Choroid plexus epithelial cell (primary cell): ENCODE data around the gene TMEM108.

Source experiments
- DNase-seq: peaks from one replicate; pipeline ENCODE4 v3.0.0-alpha.2; 2010; ENCODE audit warnings: low read depth
- H3K4me3 ChIP-seq: 2 replicates; pipeline ENCODE4 v1.5.1; 2011; ENCODE audit warnings: low read depth, mild to moderate bottlenecking, control low read depth, low read length, moderate library complexity
- TF ChIP-seq, protein P1 (sequence below): conservative IDR thresholded peaks from 2 replicates; pipeline ENCODE4 v1.5.1; 2011; ENCODE audit warnings: low read depth, mild to moderate bottlenecking, control low read depth, inconsistent platforms, low read length, moderate library complexity

TMEM108 gene

GRCh38 chr3:133292296-133292695, 254.1 kb downstream of the TMEM108 start:
- TF ChIP-seq, protein P1, sequence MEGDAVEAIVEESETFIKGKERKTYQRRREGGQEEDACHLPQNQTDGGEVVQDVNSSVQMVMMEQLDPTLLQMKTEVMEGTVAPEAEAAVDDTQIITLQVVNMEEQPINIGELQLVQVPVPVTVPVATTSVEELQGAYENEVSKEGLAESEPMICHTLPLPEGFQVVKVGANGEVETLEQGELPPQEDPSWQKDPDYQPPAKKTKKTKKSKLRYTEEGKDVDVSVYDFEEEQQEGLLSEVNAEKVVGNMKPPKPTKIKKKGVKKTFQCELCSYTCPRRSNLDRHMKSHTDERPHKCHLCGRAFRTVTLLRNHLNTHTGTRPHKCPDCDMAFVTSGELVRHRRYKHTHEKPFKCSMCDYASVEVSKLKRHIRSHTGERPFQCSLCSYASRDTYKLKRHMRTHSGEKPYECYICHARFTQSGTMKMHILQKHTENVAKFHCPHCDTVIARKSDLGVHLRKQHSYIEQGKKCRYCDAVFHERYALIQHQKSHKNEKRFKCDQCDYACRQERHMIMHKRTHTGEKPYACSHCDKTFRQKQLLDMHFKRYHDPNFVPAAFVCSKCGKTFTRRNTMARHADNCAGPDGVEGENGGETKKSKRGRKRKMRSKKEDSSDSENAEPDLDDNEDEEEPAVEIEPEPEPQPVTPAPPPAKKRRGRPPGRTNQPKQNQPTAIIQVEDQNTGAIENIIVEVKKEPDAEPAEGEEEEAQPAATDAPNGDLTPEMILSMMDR, result no peak
- DNase-seq, result no peak
- no peak overlapping the region for H3K4me3 ChIP-seq

DNA sequence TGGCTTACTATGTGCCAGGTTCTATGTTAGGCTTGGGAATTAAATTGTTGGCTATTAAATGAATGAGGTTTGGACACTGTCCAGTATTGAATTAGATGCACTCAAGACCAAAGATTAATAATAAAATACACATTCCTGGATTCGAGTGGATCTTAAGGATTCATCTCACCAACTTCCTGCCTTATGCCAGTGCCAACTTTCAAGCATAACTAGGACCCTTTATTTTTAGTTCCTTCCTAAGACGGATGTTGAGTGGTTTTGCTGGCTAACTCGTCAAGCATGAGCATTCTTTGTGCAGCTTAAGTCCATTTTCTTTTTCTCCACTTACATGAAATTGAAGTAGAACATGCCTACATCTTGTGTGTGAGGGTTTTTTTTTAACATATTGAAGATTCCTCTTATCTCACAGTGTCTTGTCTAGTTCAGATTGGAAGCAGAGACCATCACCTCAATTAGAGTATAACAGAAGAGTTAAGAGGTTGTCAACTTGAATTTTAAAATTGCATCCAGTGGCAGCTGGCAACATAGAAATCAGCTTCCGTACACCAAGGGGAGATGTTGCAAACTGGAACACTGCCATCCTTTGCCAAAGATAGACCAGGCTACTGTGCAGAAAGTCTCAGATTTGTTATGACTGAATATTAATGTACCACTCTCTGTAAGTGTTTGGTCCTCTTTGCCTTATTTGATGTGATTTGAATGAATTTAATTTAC, 255.4 kb downstream of the TMEM108 start:
- TF ChIP-seq, protein P1, result no peak
- no peak overlapping the region for H3K4me3 ChIP-seq
- no peak for DNase-seq

- DNase-seq, result peak; percentile 39
- no peak overlapping the region for H3K4me3 ChIP-seq
Measured at GRCh38 chr3:133294253-133294652, 256.1 kb downstream of the TMEM108 start.

GRCh38 chr3:133295199-133295901, 257.2 kb downstream of the TMEM108 start:
- no peak overlapping the region for H3K4me3 ChIP-seq
- DNase-seq, result peak; percentile 57
- TF ChIP-seq, protein P1, result no peak

More at GRCh38 chr3:133294253-133294652, 256.1 kb downstream of the TMEM108 start:
- TF ChIP-seq, protein P1, result no peak

DNA sequence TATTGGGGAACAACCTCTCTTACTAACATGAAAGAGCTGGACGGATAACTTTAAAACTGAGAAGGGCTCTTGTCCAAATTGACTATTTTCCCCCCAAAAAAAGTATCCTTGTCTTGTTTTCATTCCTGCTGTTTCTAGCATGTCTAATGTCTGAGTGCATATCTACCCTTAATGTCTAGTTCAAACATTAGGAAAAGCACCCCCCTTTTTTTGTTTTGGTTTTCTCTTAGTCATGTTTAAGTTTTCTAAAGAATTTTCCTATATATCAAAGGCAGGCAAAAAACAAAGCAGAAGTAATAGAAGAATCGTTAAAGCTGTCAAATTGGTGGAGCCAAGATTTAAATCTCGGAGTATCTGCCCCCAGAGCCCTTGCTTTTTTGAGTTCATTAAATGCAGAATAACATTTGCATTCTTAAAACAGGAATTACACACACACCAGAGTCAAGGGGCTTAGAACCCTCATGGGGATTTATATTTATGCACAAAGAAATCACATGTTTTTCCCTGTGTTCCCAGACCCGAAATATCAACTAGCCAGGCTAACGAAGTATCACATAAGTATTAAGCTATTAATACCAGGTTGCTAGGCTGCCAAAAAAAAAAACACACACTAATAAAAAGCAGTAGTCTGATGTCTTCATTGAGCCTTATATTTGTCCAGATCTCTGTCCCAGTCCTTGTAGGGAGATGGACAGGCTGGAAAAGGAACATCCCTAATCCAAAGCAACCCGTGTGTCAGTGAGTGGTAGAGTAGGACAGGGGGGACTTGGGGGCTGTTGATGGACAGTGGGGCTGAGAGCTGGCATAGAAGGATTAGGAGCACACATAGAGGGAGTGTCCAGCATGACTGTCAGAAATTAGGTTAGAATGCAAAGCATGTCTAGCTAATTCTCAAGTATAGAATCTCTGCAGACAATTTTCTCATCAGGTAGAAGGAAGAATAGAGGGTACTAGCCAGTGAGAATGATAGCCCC, 258.0 kb downstream of the TMEM108 start:
- DNase-seq, result no peak
- H3K4me3 ChIP-seq, result no peak overlapping the region
- TF ChIP-seq, protein P1, result no peak

DNA sequence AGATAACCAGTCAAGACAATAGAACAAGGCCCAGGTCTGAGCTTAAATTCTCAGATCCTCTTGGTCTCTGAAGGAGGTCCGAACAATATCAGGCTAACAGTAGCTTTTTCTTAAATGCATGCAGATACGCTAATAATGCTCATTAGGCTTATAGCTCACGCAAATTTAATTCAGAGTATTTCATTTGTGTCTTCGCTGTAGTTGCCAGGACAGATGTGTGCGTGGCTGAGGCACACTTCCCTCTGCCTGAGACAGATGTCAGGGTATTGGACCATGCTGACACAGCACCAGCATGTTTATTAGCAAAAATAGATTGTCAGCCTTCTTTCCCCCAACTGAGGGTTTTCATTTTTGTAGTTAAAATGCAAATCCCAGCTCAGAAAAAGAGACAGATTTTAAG, 258.8 kb downstream of the TMEM108 start:
- TF ChIP-seq, protein P1, result no peak

More for the DNA sequence above, 258.8 kb downstream of the TMEM108 start:
- no peak overlapping the region for H3K4me3 ChIP-seq
- no peak for DNase-seq
